Measurements from ENCODE around the gene SLC37A2.

Gene SLC37A2

DNA sequence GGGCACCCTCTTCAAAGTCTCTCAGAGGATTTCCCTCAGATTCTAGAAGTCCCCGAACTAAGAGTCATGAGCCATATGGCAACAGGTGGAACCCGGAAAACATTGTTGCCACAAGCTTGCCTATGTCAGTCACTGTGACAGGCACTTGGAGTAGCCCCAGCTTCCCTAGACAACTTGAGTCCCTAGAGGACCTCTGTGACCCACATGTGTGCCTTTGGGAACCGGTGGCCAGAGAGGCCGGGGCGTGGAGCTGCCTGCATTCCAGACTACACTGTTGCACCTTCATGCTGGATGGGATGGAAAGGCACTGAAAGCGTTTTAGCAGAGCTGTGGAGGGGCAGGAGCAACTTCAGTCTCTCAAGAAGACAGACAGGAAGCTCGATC is 12.1 kb downstream of the SLC37A2 start:
- H3K4me3 ChIP-seq (ENCODE audit: low read depth, low read length): no peak overlapping the region
- DNase-seq: no peak
- TF ChIP-seq, protein P1, sequence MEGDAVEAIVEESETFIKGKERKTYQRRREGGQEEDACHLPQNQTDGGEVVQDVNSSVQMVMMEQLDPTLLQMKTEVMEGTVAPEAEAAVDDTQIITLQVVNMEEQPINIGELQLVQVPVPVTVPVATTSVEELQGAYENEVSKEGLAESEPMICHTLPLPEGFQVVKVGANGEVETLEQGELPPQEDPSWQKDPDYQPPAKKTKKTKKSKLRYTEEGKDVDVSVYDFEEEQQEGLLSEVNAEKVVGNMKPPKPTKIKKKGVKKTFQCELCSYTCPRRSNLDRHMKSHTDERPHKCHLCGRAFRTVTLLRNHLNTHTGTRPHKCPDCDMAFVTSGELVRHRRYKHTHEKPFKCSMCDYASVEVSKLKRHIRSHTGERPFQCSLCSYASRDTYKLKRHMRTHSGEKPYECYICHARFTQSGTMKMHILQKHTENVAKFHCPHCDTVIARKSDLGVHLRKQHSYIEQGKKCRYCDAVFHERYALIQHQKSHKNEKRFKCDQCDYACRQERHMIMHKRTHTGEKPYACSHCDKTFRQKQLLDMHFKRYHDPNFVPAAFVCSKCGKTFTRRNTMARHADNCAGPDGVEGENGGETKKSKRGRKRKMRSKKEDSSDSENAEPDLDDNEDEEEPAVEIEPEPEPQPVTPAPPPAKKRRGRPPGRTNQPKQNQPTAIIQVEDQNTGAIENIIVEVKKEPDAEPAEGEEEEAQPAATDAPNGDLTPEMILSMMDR (IDR thresholded peaks at IDR 0.05; ENCODE audit: low read depth, low read length): no peak
- no peaks in the 10 kb centered on the region for H3K36me3 ChIP-seq
- no peaks in the 10 kb centered on the region for H3K27me3 ChIP-seq (ENCODE audit: insufficient read depth, low read depth, severe bottlenecking)
- no peaks in the 10 kb centered on the region for H3K9me3 ChIP-seq (ENCODE audit: severe bottlenecking)
- no peak overlapping the region for H3K27ac ChIP-seq

DNA sequence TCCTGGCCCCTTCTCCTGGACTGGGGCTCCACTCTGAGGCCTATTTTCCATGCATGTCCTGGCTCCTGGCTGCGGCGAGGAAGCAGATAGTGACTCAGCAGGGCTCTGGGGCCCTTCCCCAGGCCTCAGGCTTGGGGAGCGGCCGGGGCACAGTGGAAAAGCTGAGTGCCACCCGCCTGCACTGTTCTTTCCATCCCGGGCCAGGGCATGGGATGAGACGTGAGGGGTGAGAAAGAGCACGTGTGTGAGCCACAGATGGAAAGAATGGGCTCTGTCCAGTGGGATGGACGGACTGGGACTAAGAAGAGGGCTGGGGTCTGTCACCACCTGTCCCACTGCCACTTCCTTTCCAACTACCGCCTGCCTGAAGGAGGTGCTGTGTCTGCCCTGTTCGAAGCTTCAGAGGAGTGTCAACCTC is 12.8 kb downstream of the SLC37A2 start:
- no peaks in the 10 kb centered on the region for H3K9me3 ChIP-seq (ENCODE audit: severe bottlenecking)
- no peak overlapping the region for H3K27ac ChIP-seq
- no peak overlapping the region for H3K4me3 ChIP-seq (ENCODE audit: low read depth, low read length)
- H3K36me3 ChIP-seq: no peaks in the 10 kb centered on the region
- TF ChIP-seq, protein P1 (IDR thresholded peaks at IDR 0.05; ENCODE audit: low read depth, low read length): peak; percentile 52
- no peak for DNase-seq
- H3K27me3 ChIP-seq (ENCODE audit: insufficient read depth, low read depth, severe bottlenecking): no peaks in the 10 kb centered on the region

DNA sequence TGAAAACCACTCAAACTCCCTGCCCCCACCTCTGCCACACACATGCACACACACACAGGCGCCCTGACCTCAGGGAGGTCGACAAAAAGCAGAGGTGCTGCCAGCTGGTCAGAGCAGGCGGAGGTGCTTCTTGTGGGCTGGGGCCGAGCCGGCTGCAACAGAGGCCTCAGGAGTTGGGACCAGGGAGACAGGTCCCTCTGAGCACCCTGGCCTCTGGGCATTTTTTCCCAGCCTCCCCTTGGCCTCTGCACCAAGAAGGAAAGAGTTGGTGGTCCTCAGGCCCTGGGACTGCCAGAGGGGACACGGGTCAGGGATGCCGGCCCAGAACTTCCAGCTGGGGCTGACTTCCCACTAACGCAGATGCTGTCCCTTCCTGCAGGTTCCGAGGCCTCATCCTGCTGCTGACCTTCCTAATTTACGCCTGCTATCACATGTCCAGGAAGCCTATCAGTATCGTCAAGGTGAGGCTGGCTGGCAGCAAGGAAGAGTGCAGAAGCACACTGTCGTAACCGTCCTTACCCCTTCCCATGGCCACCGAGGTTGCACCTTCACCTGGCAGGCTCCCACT is 13.4 kb downstream of the SLC37A2 start:
- no peak overlapping the region for H3K4me3 ChIP-seq (ENCODE audit: low read depth, low read length)
- no peaks in the 10 kb centered on the region for H3K27me3 ChIP-seq (ENCODE audit: insufficient read depth, low read depth, severe bottlenecking)
- no peaks in the 10 kb centered on the region for H3K9me3 ChIP-seq (ENCODE audit: severe bottlenecking)
- H3K36me3 ChIP-seq: no peaks in the 10 kb centered on the region
- TF ChIP-seq, protein P1 (IDR thresholded peaks at IDR 0.05; ENCODE audit: low read depth, low read length): no peak
- no peak for DNase-seq
- H3K27ac ChIP-seq: no peak overlapping the region

DNA sequence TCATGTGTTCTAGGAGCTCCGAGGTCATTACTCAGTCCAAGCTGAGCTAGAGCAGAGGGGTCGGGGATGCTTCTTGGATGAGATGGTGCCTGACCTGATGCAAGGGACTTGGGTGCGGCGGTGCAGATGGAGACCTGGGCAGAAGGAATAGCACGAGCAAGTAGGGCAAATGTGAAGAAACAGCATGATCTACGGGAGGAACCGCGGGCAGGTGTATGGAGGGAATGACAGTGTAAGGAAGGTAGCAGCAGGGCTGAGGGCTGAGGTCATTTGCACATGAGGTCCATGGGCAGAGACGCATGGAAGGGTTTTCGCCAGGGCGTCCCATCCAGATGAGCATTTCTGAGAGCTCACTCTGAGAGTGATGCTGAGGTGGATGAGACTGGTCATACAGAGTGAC is 14.9 kb downstream of the SLC37A2 start:
- Histone ChIP-seq H3K4me3 (ENCODE audit: low read depth, low read length) (no peak overlapping the region), H3K36me3 (no peaks in the 10 kb centered on the region), H3K27ac (no peak overlapping the region), H3K27me3 (ENCODE audit: insufficient read depth, low read depth, severe bottlenecking) (no peaks in the 10 kb centered on the region), H3K9me3 (ENCODE audit: severe bottlenecking) (no peaks in the 10 kb centered on the region)
- DNase-seq: no peak
- TF ChIP-seq, protein P1 (IDR thresholded peaks at IDR 0.05; ENCODE audit: low read depth, low read length): no peak

DNA sequence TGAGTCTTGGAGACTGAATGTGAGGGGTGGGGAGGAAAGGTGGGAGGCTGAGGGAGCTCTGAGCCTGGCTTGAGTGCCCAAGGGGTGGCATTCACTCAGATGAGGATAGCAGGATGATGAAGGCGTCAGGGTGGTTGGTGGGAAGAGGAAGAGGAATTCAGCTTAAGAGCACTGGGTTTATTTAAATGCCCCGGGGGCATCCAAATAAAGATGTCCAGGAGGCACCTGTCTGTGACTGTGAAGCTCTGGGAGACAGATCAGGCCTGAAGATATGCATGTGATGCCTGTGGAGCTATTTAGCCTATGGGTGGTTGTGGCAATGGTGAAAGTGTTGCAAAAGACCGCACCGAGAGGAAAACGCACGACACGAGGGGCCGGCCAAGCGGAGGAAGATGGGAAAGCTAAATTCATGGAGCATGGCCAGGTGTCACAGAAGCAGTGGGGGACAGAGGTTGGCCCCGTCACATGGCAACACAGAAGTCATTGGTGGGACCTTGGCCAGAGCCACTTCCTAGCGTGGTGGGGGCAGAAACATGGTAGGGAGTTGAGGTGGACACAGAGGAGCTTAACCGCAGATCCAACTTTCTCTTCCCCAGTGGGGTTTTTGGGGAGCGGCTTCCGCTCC is 15.5 kb downstream of the SLC37A2 start:
- H3K27ac ChIP-seq: no peak overlapping the region
- no peaks in the 10 kb centered on the region for H3K27me3 ChIP-seq (ENCODE audit: insufficient read depth, low read depth, severe bottlenecking)
- H3K36me3 ChIP-seq: no peaks in the 10 kb centered on the region
- no peaks in the 10 kb centered on the region for H3K9me3 ChIP-seq (ENCODE audit: severe bottlenecking)
- TF ChIP-seq, protein P1 (IDR thresholded peaks at IDR 0.05; ENCODE audit: low read depth, low read length): no peak
- H3K4me3 ChIP-seq (ENCODE audit: low read depth, low read length): no peak overlapping the region
- DNase-seq: no peak
